T-cell (primary cell): ENCODE data around the gene COL18A1. TPM values are rescaled to one million over a fixed set of nuclear protein-coding genes. Genes with fewer than 3 reads are reported as not detected.

Experiments
- ATAC-seq, 4 experiments: fragments of 200-7000 bp in 3 of 4; fragments of 150-1000 bp in 1 of 4; cut with Tn5 transposase; replicated peaks in 1 of 4; 1 replicate in 3 of 4; 2 replicates in 1 of 4; pipeline ENCODE4 v1.10.0; 2021; ENCODE audit warnings: moderate library complexity in 3 of 4, mild to moderate bottlenecking in 2 of 4, moderate number of reproducible peaks in 1 of 4
- CTCF ChIA-PET, 2 donors: fragments of 300-600 bp; sonication (Branson Sonifier 250); formaldehyde crosslinking; loops; one replicate each; lab custom pipeline; 2022; ENCODE audit warnings: antibody characterized with exemption in 2 of 2; lab: Charles Lee
- POLR2A ChIA-PET, 2 donors: fragments of 300-600 bp; sonication (Branson Sonifier 250); formaldehyde crosslinking; loops; one replicate each; lab custom pipeline; 2022; ENCODE audit warnings: antibody characterized with exemption in 2 of 2; lab: Charles Lee
- DNase-seq, 35 experiments: peaks; one replicate each; pipeline versions ENCODE4 v3.0.0 to v3.0.0-alpha.2; 2013 to 2023
- H3K27ac ChIP-seq: one replicate; pipeline ENCODE4 v1.5.1; 2013; ENCODE audit warnings: low read length
- H3K27me3 ChIP-seq, 2 experiments: replicated peaks in 1 of 2; 1 replicate in 1 of 2; 2 replicates in 1 of 2; pipeline versions ENCODE4 v1.6.1 to v1.7.0; 2013; ENCODE audit warnings: low read length in 1 of 2, mixed read lengths in 1 of 2; ENCODE audit not compliant: control insufficient read depth in 2 of 2, insufficient read depth in 2 of 2; ENCODE audit errors: extremely low read depth in 1 of 2
- H3K36me3 ChIP-seq, 2 donors: 1 replicate in 1 of 2; 2 replicates in 1 of 2; pipeline versions ENCODE4 v1.6.1 to v1.7.0; 2013; ENCODE audit warnings: low read length in 1 of 2; ENCODE audit not compliant: control insufficient read depth in 2 of 2, insufficient read depth in 1 of 2; ENCODE audit errors: extremely low read depth in 1 of 2
- H3K4me1 ChIP-seq, 2 experiments: 1 replicate in 1 of 2; 2 replicates in 1 of 2; pipeline versions ENCODE4 v1.6.1 to v1.7.0; 2013; ENCODE audit warnings: low read length in 2 of 2, mixed read lengths in 1 of 2; ENCODE audit not compliant: insufficient read depth in 2 of 2, control insufficient read depth in 1 of 2; ENCODE audit errors: extremely low read depth in 1 of 2
- H3K4me3 ChIP-seq, 2 donors: 1 replicate in 1 of 2; 2 replicates in 1 of 2; pipeline versions ENCODE4 v1.5.1 to v1.7.0; 2013; ENCODE audit warnings: mild to moderate bottlenecking in 2 of 2, low read length in 1 of 2, moderate library complexity in 1 of 2; ENCODE audit not compliant: control insufficient read depth in 1 of 2; ENCODE audit errors: extremely low read depth in 1 of 2
- H3K9me3 ChIP-seq: 2 replicates; pipeline ENCODE4 v1.7.0; 2013
- H3K27ac Mint-ChIP-seq, 2 donors: one replicate each; pipeline ENCODE4 v1.8.0; 2020 to 2021; ENCODE audit warnings: mild to moderate bottlenecking in 2 of 2, mixed read lengths in 2 of 2
- H3K27me3 Mint-ChIP-seq, 2 donors: one replicate each; pipeline ENCODE4 v1.8.0; 2021 to 2022; ENCODE audit warnings: mixed read lengths in 2 of 2
- H3K36me3 Mint-ChIP-seq: one replicate; pipeline ENCODE4 v1.8.0; 2021; ENCODE audit warnings: mixed read lengths
- H3K4me1 Mint-ChIP-seq, 3 donors: one replicate each; pipeline ENCODE4 v1.8.0; 2020 to 2022; ENCODE audit warnings: mixed read lengths in 3 of 3, mild to moderate bottlenecking in 1 of 3
- H3K4me3 Mint-ChIP-seq, 3 donors: one replicate each; pipeline ENCODE4 v1.8.0; 2020 to 2022; ENCODE audit warnings: mild to moderate bottlenecking in 3 of 3, mixed read lengths in 3 of 3, moderate library complexity in 3 of 3
- H3K9me3 Mint-ChIP-seq, 3 donors: one replicate each; pipeline ENCODE4 v1.8.0; 2020 to 2022; ENCODE audit warnings: mixed read lengths in 3 of 3
- WGBS: methylation state at CpG from one replicate; pipeline ENCODE4 v1.1.5; 2013; ENCODE audit warnings: missing lambda C conversion rate; ENCODE audit not compliant: insufficient coverage; 5-methylcytosine and 5-hydroxymethylcytosine counted together
- total RNA-seq, 35 experiments: library from RNA in 6 of 35; stranded (reverse) in 6 of 35; fragments of 120-200 nt in 1 of 35; gene quantifications; one replicate each; pipeline versions ENCODE4 v1.2.1 to v1.2.4 and lab custom pipeline; 2013 to 2026

Gene COL18A1
- 10 to 100 TPM in 3 of 5 donors, 1 to 10 TPM in 2; 7.2 to 53.8 (median 10.5) TPM for total RNA-seq
- 16.6 TPM for total RNA-seq (2013)
- 10.2 to 124 (median 43.3) reads per million in 29 experiments for total RNA-seq (lab: John Stamatoyannopoulos, UW)

GRCh38 chr21:45404730-45405270 is at the start of gene COL18A1:
Gene COL18A1 (plus strand): TSS chr21:45405165. CDS start chr21:45405231, 66 bp downstream.
- ATAC-seq: peak; percentile 60 to 77 (median 68)
- peaks cover 7% of the 10 kb centered on the region for H3K36me3 Mint-ChIP-seq
- Histone ChIP-seq H3K27me3 (peaks cover 12 to 69% of the 10 kb centered on the region in 2 experiments), H3K4me1 (peaks cover 3 to 16% of the 10 kb centered on the region in 2 experiments), H3K36me3 (no peaks in the 10 kb centered on the region), H3K9me3 (peaks cover 3% of the 10 kb centered on the region), H3K27ac (no peak within 1 kb of the TSS), H3K4me3 (peak within 1 kb of the TSS; percentile 48 to 64)
- POLR2A ChIA-PET: no interaction called here
- H3K4me1 Mint-ChIP-seq: peaks cover 8 to 15% (median 11%) of the 10 kb centered on the region in 3 donors
- H3K9me3 Mint-ChIP-seq: peaks cover 7 to 9% (median 7%) of the 10 kb centered on the region in 3 donors
- whole genome bisulfite sequencing: 2% methylated on average over 49 of the region's 69 CpGs
- H3K27ac Mint-ChIP-seq: peak within 1 kb of the TSS in 1 of 2 donors; percentile 76
- H3K27me3 Mint-ChIP-seq: peaks cover 38 to 72% of the 10 kb centered on the region in 2 donors
- CTCF ChIA-PET: no interaction called here
- DNase-seq: peak in 8 of 35 experiments; percentile 6 to 44 (median 24)
- H3K4me3 Mint-ChIP-seq: peak within 1 kb of the TSS; percentile 69 to 82 (median 73)

GRCh38 chr21:45355573-45355972 is 49.4 kb upstream of the COL18A1 start:
- peaks cover 3 to 12% (median 8%) of the 10 kb centered on the region in 3 donors for H3K4me1 Mint-ChIP-seq
- ChIA-PET CTCF (no interaction called here), POLR2A (no interaction called here)
- no peaks in the 10 kb centered on the region for H3K9me3 ChIP-seq
- H3K4me1 ChIP-seq: peaks cover 0 to 5% of the 10 kb centered on the region in 2 experiments
- peak in 1 of 4 experiments; percentile 47 for ATAC-seq
- H3K27ac ChIP-seq: no peak overlapping the region
- no peaks in the 10 kb centered on the region for H3K36me3 Mint-ChIP-seq
- peak overlapping the region in 1 of 3 donors; percentile 49 for H3K4me3 Mint-ChIP-seq
- no peak for DNase-seq
- H3K27me3 ChIP-seq: peaks cover 0 to 52% of the 10 kb centered on the region in 2 experiments
- H3K4me3 ChIP-seq: no peak overlapping the region
- no peak overlapping the region for H3K27ac Mint-ChIP-seq
- H3K9me3 Mint-ChIP-seq: no peaks in the 10 kb centered on the region
- no peaks in the 10 kb centered on the region for H3K36me3 ChIP-seq
- H3K27me3 Mint-ChIP-seq: peaks cover 20 to 24% of the 10 kb centered on the region in 2 donors
- WGBS: 14% methylated on average over 10 of the region's 14 CpGs

GRCh38 chr21:45356251-45356650 is 48.7 kb upstream of the COL18A1 start:
- Histone ChIP-seq H3K4me3 (no peak overlapping the region), H3K9me3 (no peaks in the 10 kb centered on the region), H3K4me1 (peaks cover 0 to 5% of the 10 kb centered on the region in 2 experiments), H3K27ac (no peak overlapping the region), H3K27me3 (peaks cover 0 to 52% of the 10 kb centered on the region in 2 experiments), H3K36me3 (no peaks in the 10 kb centered on the region)
- peaks cover 21 to 22% of the 10 kb centered on the region in 2 donors for H3K27me3 Mint-ChIP-seq
- H3K36me3 Mint-ChIP-seq: no peaks in the 10 kb centered on the region
- DNase-seq (no peak), ATAC-seq (no peak)
- ChIA-PET POLR2A (no interaction called here), CTCF (no interaction called here)
- WGBS: 89% methylated on average over 6 of the region's 10 CpGs
- H3K4me3 Mint-ChIP-seq: peak overlapping the region in 1 of 3 donors; percentile 49
- H3K9me3 Mint-ChIP-seq: no peaks in the 10 kb centered on the region
- no peak overlapping the region for H3K27ac Mint-ChIP-seq
- peaks cover 3 to 12% (median 8%) of the 10 kb centered on the region in 3 donors for H3K4me1 Mint-ChIP-seq

GRCh38 chr21:45356653-45357435 is 48.1 kb upstream of the COL18A1 start:
- CTCF ChIA-PET: no interaction called here

GRCh38 chr21:45357436-45358260 is 47.3 kb upstream of the COL18A1 start:
- Histone ChIP-seq H3K4me1 (peaks cover 0 to 3% of the 10 kb centered on the region in 2 experiments), H3K4me3 (no peak overlapping the region), H3K9me3 (no peaks in the 10 kb centered on the region), H3K27me3 (peaks cover 0 to 49% of the 10 kb centered on the region in 2 experiments), H3K27ac (no peak overlapping the region), H3K36me3 (no peaks in the 10 kb centered on the region)
- Mint-ChIP-seq H3K4me3 (no peak overlapping the region), H3K27me3 (peaks cover 22 to 23% of the 10 kb centered on the region in 2 donors), H3K27ac (no peak overlapping the region), H3K4me1 (peaks cover 3 to 12% (median 8%) of the 10 kb centered on the region in 3 donors), H3K36me3 (no peaks in the 10 kb centered on the region), H3K9me3 (no peaks in the 10 kb centered on the region)
- ATAC-seq: no peak
- no peak for DNase-seq
- POLR2A ChIA-PET: no interaction called here
- 77% methylated on average over 37 of the region's 41 CpGs for WGBS
- CTCF ChIA-PET: no interaction called here

More at GRCh38 chr21:45356653-45357435, 48.1 kb upstream of the COL18A1 start:
- H3K36me3 Mint-ChIP-seq: no peaks in the 10 kb centered on the region
- Histone ChIP-seq H3K9me3 (no peaks in the 10 kb centered on the region), H3K27me3 (peaks cover 0 to 52% of the 10 kb centered on the region in 2 experiments), H3K27ac (no peak overlapping the region), H3K4me3 (no peak overlapping the region), H3K4me1 (peaks cover 0 to 5% of the 10 kb centered on the region in 2 experiments), H3K36me3 (no peaks in the 10 kb centered on the region)
- H3K27me3 Mint-ChIP-seq: peaks cover 21 to 22% of the 10 kb centered on the region in 2 donors
- ATAC-seq (no peak), DNase-seq (no peak)
- WGBS: 88% methylated on average over 14 of the region's 20 CpGs
- H3K4me1 Mint-ChIP-seq: peaks cover 3 to 12% (median 8%) of the 10 kb centered on the region in 3 donors
- no peaks in the 10 kb centered on the region for H3K9me3 Mint-ChIP-seq
- no peak overlapping the region for H3K27ac Mint-ChIP-seq
- H3K4me3 Mint-ChIP-seq: no peak overlapping the region
- POLR2A ChIA-PET: no interaction called here

- peaks cover 0 to 2% of the 10 kb centered on the region in 2 experiments for H3K4me1 ChIP-seq
- no peak overlapping the region for H3K4me3 ChIP-seq
- no peaks in the 10 kb centered on the region for H3K9me3 ChIP-seq
- H3K4me3 Mint-ChIP-seq: no peak overlapping the region
- WGBS: 89% methylated on average over 10 of the region's 15 CpGs
- ATAC-seq (no peak), DNase-seq (no peak)
- ChIA-PET CTCF (no interaction called here), POLR2A (no interaction called here)
- no peaks in the 10 kb centered on the region for H3K36me3 Mint-ChIP-seq
- peaks cover 0 to 50% of the 10 kb centered on the region in 2 experiments for H3K27me3 ChIP-seq
- H3K27ac ChIP-seq: no peak overlapping the region
- no peaks in the 10 kb centered on the region for H3K36me3 ChIP-seq
- peaks cover 22 to 23% of the 10 kb centered on the region in 2 donors for H3K27me3 Mint-ChIP-seq
- H3K4me1 Mint-ChIP-seq: peaks cover 3 to 12% (median 8%) of the 10 kb centered on the region in 3 donors
- H3K27ac Mint-ChIP-seq: no peak overlapping the region
- H3K9me3 Mint-ChIP-seq: no peaks in the 10 kb centered on the region
These were observed 46.7 kb upstream of the COL18A1 start for GRCh38 chr21:45358261-45358670.
